Islet precursor cell (in vitro differentiated cells): ENCODE results near the gene ANKRD11.

Experiments
- DNase-seq: peaks from one replicate; pipeline ENCODE4 v3.0.0-alpha.2; 2018

ANKRD11 gene

DNA sequence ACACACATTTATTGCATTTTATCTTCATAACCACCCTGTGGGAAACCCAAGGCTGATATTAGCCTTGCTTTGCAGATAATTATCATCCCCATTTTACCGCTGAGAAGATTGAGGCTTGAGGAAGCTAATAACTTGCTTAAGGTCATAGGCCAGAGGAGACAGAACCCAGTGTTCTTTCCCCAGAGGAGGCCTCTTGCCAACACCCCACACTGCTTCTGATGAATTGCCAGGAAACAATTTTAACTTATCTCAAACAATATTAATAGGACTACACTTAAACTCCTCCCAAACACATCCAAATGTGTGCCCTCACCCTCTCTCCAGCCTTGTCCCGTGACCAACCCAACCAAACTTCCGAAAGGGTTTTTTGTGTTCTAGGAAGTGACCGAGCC lies 15.7 kb upstream of the ANKRD11 start:
- no peak for DNase-seq

DNA sequence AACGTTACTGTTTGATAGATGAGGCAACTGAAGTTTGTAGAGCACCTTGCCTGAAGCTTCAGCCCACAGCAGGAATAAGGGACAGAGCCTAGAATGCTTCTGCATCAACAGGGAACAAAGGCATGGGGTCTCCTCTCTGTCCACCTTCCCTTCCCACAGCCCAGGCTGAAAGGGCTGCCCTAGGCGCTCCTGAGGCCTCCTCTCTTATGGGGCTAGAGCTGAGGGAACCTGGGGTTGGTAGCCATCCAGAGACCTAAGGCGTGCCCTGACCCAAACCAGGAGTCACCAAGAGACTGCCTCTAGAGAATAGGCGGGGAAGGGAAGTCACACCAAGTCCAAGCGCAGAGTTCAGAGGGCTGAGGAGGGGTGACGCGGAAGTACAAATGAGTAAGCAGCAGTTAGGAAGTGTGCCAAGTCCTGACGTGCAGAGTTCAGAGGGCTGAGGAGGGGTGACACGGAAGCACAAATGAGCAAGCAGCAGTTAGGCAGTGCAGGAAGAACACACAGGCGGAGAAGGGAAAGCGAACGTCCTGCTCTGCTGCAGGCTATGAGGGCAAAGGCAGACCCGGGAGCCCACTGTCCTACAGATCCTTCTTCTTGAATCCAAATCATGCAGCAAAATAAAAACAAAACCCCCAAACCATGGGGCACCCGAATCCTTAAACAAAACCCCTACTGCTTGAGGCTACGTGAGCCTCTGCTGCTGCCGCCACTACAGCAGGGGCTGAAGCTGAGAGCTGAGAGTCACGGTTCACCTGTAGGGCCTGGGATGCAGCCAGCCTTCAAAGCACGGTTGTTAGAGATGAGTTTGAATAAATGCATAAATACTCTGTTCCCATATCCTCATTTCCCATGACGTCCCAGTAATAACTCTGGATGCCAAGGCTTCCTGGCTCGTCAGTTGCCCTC lies 15.1 kb upstream of the ANKRD11 start:
- no peak for DNase-seq

DNA sequence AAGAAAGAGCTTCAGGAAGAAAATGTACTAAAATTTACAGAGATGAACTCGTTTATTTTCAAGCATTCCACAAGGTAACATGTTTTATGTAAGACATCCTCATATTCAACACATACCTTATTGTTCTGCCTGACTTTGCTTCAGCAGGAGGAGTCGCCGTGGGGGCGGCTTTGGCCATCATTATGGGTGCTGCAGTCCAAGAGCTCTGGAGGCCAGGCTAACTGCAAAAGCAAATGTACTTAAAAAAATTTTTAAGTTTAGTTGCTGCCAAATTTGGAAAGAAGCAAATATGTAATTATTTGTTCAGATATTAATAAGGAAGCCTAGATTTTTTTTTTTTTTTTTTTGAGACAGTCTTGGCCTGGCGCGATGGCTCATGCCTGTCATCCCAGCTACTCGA lies 13.7 kb upstream of the ANKRD11 start:
- DNase-seq, result no peak

GRCh38 chr16:89502081-89502843 lies 11.9 kb upstream of the ANKRD11 start:
- peak; percentile 92 for DNase-seq

DNA sequence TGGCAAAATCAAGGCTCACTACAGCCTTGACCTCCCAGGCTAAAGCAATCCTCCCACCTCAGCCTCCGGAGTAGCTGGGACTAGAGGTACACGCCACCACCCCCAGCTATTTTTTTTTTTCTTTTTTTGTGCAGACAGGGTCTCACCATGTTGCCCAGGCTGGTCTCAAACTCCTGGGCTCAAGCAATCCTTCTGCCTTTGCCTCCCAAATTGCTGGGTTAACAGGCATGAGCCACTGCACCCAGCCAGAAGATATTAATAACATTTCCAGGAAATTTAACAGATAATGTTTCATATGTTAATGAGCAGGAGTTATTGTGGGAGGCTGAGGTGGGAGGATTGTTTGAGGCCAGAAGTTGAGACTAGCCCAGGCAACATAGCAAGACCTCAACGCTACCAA lies 9.4 kb upstream of the ANKRD11 start:
- DNase-seq, result no peak

DNA sequence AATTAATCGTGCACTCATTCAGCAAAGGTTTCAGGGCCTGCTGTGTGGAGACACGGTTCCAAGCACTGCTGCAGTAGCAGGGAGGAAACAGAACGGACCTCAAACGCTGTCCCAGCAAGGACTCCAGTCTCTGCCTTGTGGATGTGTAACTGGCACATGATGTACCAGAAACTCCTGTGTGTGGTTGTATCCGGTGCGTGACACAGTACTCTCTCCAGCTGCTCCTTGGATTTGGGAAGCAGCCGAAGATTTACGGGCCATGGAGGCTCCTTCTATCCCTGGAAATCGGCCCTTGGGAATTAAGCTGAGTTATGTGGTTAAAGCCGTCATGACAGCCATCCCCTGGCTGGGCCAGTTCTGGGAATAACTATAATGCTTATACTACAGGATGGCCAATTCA lies 8.5 kb upstream of the ANKRD11 start:
- DNase-seq, result no peak

DNA sequence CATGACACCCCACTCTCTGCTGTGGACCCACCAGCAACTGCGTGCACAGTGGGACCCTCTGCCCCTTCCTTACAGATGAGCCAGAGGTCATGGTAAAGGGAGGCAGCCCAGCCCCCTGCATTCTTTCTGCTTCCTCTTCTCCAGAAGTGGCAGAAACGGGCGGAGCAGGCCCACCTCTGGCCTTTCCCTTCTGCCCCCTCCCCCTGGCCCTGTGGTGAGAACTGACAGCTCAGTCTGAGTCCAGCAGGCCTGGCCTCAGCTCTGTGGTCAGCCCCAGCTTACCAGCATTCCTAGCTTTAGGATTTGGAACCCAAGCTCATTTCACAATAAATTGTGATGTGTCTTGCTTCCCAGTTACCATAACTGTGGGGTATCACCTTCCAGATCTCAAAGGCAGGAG lies 4.8 kb upstream of the ANKRD11 start:
- peak; percentile 87 for DNase-seq

- DNase-seq, result no peak
Measured at GRCh38 chr16:89493776-89494175, 3.4 kb upstream of the ANKRD11 start.

- no peak for DNase-seq
Measured at GRCh38 chr16:89491974-89492687, 1.8 kb upstream of the ANKRD11 start.

DNA sequence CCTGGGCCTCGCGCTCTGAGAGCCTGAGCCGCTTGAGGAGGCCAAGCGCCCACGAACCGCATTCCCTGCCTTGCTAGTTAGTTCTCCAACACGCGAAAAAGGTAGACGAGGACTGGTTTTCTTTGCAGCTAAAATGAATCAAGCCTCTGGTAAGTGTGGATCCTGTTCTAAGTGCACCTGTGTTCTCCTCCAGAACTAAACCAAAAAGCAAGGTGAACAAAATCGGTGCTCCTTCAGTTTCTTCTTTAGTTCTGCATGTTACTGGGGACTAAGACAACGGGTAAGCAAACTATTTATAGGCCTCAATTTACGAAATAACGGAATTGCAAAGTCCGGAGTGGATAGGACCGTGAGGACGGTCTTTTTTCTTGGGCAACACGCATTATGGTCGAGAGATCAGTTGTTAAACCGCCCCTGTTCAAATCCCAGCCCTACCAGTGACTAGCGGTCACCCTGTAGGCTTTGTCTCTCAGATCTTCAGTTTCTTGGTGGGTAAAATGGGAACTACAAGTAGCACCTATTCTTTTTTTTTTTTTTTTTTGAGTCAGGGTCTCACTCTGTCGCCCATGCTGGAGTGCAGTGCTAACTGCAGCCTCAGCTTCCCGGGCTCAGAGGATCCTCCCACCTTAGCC lies 993 bp upstream of the ANKRD11 start:
- peak; percentile 52 for DNase-seq

- no peak for DNase-seq
Measured at GRCh38 chr16:89489898-89490438, 393 bp downstream of the ANKRD11 start.

DNA sequence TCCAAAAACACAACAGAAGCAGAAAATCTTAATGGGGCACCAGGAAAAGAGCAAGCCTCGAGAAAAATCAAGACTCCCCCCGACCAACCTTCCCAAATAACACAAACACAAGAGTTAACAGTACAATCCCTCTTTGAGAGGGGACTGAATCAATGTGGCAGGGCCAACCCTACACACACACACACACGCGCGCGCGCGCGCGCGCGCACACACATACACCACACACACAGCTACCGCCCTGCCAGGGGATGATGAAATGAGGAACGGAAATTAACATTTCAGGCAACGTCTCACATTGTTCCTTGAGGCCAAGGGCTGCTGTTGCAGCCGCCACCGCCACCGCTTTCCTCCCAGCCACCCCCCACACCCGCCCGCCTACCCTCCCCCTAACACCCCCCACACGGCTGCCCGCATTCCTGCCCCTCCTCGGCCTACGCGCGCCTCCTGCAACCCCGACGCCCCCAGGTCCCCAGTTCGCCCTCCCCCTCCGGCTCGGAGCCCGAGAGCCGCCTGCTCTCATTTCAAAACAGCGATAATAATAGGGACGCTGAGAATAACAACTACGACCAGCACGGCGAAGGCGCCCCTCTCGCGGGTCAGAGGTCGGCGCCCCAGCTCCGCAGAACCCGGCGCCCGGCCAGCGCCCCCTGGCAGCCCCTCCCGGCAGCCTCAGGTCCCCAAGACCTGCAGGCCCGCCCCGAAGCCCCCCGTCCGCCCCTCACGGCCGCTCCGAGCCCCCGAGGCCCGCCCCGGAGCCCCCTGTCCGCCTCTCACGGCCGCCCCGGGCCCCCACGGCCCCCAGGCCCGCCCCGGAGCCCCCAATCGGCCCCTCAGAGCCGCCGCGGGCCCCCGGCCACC lies 1.1 kb downstream of the ANKRD11 start:
- DNase-seq, result peak; percentile 91

GRCh38 chr16:89485701-89486246 lies 4.6 kb downstream of the ANKRD11 start:
- DNase-seq, result no peak

GRCh38 chr16:89484923-89485679 lies 5.3 kb downstream of the ANKRD11 start:
- DNase-seq, result peak; percentile 54

- DNase-seq, result no peak
Measured at GRCh38 chr16:89484041-89484501, 6.3 kb downstream of the ANKRD11 start.

- no peak for DNase-seq
Measured at GRCh38 chr16:89482817-89483205, 7.5 kb downstream of the ANKRD11 start.

GRCh38 chr16:89482150-89482816 lies 8.1 kb downstream of the ANKRD11 start:
- peak; percentile 60 for DNase-seq

DNA sequence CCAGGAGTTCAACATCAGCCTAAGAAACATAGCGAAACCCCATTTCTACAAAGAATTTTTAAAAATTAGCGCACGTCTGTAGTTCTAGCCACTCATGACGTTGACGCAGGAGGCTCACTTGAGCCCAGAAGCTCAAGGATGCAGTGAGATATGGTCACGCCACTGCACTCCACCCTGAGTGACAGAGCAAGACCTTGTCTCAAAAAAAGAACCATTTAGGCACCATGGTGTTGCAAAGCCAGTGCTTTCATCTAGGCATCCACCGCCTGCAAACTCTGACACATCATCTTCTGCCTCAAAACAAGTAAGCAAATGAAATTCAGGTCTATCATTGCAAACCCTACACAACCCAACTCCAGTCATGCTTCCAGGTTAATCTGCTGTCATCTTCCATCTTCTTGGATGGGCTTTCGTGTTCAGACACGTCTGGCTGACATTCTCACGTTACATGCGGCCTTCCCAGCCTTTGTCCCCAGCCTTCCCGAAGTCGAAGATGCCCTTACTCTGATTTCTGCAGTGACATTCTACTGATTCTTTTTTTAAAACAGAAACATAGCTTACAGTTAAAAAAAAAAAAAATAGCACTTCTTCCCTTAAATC lies 8.9 kb downstream of the ANKRD11 start:
- no peak for DNase-seq

- peak; percentile 63 for DNase-seq
Measured at GRCh38 chr16:89478576-89479221, 11.7 kb downstream of the ANKRD11 start.
